EL (cell line): Measurements from ENCODE around the gene SLC12A2.

ENCODE experiments used
- DNase-seq: peaks from one replicate; pipeline ENCODE4 v3.0.0-alpha.2; 2016

SLC12A2 gene

GRCh38 chr5:128172102-128172501, 88.5 kb downstream of the SLC12A2 start:
- no peak for DNase-seq

DNA sequence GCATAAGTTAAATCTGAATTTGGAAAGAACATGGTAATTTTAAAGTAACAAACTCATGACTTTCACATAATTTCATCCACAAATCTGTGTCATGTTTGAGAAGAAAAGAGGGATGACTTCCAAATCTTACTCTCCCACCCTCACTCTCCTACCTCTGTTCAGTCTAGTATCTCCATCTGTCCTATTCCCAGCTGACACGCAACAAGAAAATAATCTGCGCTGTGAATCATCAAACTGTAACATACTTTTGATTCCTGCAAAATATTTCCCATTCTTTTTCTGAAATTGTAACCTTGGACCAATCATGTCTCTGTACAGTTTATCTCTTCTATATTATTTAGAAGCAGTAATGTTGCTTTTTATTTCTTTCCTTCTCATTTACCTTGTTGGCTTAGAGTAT, 91.4 kb downstream of the SLC12A2 start:
- peak; percentile 78 for DNase-seq

GRCh38 chr5:128192368-128192767, 108.8 kb downstream of the SLC12A2 start:
- DNase-seq: no peak

GRCh38 chr5:128193665-128194390, 110.3 kb downstream of the SLC12A2 start:
- no peak for DNase-seq

- DNase-seq: no peak
Measured at GRCh38 chr5:128195316-128195715, 111.8 kb downstream of the SLC12A2 start.

DNA sequence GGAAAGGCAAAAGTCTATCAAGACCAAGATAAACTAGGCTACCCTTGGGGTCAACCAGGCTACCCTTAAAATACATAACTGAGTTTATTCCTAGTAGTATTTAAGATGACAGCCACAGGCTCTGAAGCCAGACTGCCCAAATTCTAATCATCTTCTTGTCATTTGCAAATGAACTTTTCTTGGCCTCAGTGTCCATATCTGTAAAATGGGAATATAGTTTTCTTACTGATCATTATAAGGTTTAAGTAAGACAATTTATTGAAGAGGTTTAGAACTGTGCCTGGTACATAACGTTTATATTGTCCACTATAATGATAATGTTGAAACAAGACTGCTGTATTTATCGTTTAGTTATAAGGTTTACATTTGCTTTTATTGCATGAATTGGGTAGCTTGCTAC, 112.5 kb downstream of the SLC12A2 start:
- DNase-seq: no peak

GRCh38 chr5:128196791-128197190, 113.2 kb downstream of the SLC12A2 start:
- DNase-seq: no peak

GRCh38 chr5:128197896-128198522, 114.4 kb downstream of the SLC12A2 start:
- DNase-seq: no peak

- peak; percentile 23 for DNase-seq
Measured at GRCh38 chr5:128199104-128199503, 115.5 kb downstream of the SLC12A2 start.

- no peak for DNase-seq
Measured at GRCh38 chr5:128199611-128200010, 116.0 kb downstream of the SLC12A2 start.

DNA sequence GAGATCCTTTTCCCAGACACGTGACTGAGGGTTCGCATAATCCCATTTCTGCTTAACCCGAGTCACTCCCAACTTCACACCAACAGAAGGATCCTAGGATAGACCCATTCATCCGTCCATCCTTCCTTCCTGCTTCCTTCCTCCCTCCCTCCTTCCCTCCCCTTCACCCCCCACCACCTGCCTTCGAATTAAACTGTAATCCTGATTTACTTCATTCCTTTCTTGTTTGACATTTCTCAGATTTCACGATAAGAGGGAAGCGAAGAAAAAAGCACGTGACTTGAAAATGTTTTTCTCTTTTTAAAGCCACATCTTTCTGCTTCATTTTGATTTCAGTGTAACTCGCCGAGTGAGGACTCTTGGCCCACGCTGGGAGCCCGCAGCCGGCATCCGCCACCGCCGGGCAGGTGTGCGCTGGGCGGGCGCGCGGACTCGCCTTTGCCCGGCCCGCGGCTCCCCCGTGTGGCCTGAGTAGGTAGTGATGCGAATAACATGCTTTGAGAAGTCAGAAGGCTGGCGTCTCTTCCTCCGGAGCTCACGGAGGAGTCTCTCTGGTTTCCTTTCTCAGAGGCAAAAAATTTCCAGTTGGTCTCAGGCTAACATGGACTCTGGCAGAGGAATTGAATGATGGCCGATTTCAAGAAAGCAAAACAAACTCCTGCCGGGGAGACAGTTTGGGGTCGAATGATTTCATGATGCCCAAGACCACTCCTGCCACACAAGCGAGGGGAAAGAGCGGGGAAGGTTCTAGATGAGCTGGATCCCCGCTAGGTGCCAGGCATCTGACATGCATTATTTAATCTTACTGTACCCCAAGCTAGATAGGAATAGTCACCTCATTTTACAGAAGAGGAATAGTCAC, 117.7 kb downstream of the SLC12A2 start:
- peak; percentile 64 for DNase-seq

DNA sequence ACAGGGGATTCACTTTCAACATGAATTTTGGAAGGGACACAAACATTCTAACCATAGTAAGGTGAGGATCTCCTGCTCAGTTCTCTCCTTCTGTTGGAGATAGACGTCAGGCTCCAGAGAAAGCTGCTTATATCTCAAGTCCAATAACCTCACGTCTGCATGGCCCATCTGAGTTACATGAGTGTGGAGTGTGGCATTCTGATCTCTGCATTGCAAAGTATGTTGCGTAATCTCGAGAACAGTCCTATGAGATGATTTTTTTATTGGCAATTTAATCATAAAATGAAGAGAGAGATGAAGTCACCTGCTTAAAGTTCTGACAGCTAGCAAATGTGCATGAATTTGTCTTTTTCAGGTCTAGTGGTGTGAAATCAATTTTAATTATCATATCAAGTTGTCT, 118.8 kb downstream of the SLC12A2 start:
- no peak for DNase-seq

- DNase-seq: no peak
Measured at GRCh38 chr5:128208436-128208835, 124.9 kb downstream of the SLC12A2 start.

DNA sequence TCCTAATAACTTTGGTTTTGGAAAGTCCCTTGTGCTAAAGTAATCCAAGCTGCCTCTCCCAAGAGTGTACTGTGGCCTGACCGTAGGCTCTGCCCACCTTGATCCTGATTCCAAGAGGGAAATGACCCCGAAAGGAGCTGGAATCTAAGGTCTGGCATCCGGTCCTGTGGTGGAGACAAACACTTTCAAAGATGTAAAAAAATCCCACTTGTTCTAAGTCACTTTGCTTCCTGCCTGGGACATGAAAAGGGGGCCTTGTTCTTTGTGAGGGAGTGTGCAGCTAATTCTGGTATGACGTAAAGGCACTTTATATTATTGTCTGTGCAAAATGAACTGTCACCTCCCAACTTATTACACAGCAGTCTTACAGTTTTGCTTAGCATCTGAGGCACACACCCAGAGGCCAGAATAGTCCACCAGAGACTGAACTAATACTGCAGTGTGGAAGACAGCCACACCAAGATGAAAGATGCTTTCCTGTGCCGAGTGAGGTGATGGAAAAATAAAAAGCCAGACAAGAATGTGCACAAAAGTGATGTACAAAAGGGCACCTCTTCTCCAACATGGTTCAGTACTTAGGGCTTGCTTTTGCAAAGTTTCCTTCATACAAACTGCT, 128.7 kb downstream of the SLC12A2 start:
- no peak for DNase-seq

DNA sequence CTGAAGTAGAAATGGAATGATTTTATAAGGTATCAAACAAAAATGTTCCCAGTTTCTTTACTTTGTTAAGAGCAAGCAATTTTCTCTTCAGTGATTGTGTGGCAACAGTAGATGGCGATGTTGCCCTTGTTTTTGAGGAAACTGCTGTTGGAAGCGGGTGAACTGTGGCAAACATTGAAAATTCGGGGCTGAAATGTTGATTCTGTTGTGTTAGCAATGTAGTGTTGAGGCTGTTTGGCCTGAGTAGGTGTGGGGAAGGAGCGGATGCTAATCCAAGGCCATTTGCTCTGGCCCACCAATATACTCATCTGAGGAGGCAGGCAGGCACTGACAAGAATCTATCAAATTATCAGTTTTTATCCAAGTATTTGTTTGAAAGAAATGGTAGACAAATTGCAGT, 129.8 kb downstream of the SLC12A2 start:
- peak; percentile 66 for DNase-seq

- DNase-seq: no peak
Measured at GRCh38 chr5:128213833-128214232, 130.3 kb downstream of the SLC12A2 start.

GRCh38 chr5:128216285-128216684, 132.7 kb downstream of the SLC12A2 start:
- no peak for DNase-seq

DNA sequence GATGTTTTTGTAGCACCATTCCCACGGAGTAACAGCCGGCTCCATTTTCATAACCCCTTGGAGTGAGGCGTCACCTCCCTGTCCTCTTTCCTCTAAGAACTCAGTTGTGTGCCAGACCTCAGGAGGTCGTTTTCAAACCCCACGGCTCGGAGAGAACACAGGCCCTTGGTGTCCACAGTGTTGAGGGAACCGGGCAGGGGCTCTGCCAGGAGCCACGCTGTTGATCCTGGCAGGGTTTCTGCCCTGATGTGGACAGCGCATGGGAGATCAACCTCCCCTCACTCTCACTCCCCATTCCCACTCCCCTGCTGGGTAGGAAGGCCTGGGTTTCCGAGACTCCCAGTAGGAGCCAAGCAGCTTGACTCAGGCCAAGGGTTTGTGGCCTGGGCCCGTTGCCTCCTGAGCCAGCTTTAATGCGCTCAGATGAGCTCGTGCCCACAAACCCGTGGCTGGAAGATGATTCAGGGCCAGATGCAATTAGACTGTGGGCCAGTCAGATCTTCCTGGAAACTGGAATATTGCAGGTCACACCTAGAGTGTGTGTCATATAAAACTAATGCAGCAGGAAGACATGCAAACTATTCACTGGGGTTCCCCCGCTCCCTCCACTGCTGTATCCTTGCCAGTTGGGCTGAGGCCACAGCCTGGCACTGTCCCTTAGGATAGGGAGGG, 133.4 kb downstream of the SLC12A2 start:
- peak; percentile 75 for DNase-seq

GRCh38 chr5:128220841-128221240, 137.3 kb downstream of the SLC12A2 start:
- DNase-seq: no peak

DNA sequence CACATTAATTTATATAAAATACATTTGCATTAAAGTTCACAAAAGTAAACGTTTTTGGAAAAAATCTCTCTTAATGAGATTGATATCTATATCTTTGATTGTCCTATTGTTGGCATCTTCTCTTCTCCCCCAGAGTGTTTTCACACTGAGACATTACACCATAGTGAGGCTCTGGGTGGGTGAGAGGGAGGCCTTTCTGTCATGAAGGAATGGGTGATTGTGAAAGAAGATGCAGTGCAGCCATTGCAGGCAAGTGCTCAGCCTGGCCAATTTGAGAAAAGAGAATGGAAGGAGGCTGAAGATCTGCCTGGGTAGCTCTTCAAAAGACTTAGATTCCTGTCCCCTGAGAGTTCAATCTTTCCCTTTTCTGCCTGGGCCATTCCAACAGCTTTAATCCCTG, 140.8 kb downstream of the SLC12A2 start:
- DNase-seq: no peak

DNA sequence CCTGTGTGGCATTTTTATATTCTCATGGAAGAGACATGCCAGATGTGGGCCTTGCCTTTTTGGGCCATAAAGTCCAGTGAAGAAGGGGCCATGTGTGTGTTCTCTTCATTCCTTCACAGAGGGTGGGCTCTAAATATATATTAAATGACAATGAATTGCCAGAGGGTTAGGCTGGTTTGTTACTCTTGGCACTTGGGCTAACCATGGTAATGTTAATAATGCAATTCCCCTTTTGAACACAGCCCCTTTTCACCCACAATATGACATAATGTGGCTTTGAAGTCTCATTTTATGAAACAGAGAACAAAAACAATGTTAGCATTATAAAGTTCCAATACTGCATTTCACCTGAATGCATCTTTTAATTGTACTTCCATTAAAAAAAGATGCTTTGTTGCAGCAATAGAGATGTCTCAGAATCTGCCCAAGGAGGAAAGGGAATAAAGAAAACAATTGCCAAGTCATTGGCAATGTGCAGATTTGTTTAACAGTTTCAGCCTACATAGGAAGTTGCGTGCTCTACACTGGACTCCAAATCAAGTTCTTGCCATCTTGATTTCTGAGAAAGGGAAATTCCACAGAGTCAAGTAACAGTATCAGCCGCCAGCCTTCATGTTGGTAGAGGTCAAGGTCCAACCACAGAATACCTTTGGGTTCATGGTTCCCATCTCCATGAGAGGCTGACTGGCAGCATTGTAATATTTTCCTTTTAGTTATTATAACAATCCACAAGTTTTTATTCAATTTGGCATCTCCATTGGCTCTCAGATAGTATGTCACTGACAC, 141.9 kb downstream of the SLC12A2 start:
- no peak for DNase-seq

GRCh38 chr5:128228008-128228407, 144.4 kb downstream of the SLC12A2 start:
- DNase-seq: peak; percentile 80
